ENCODE data around the gene ZDHHC18. TPM values are rescaled to one million over a fixed set of nuclear protein-coding genes. Genes with fewer than 3 reads are reported as not detected.
A peak's percentile ranks its signal among the peaks of the same experiment; 100 is the strongest.

ZDHHC18 gene
- total RNA-seq, 1 experiment from 2014 or later: 33.1 TPM

DNA sequence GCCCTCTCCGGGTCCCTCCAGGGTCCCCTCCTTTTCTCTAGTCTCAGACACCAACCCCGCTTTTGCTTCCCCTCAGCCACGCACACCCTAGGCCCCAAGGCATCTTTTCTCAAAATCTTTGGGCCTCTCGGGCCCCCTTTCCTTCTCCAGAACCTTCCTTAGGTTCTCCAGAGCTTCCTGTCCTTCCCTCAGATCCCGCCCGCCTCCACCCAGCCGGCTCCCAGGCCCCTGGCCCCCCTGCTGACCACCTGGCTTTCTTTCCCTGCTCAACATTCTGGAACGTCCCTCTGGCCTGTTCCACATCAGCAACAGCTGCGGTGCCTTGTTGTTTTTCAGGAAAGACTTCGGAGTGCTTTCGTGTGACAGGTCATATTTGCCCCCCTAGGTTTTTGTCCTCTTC, 1.2 kb downstream of the ZDHHC18 start:
- Mint-ChIP-seq H3K27me3 (ENCODE audit: low read depth) (peaks cover 1% of the 10 kb centered on the region; the same call in 1 of the 2 replicates), H3K4me3 (peak overlapping the region; percentile 78 to 95), H3K4me1 (peaks cover 32 to 35% of the 10 kb centered on the region in 2 experiments), H3K9me3 (no peaks in the 10 kb centered on the region; a peak in 1 of 5 replicates), H3K27ac (peak overlapping the region in 1 of 3 experiments; percentile 34; a peak in 2 of 7 replicates), H3K36me3 (ENCODE audit: insufficient read depth in 1 of 3, low read depth in 3 of 3) (peaks cover 5 to 9% (median 6%) of the 10 kb centered on the region in 3 experiments; a peak in 6 of 7 replicates)
- Histone ChIP-seq H3K4me2 (ENCODE audit: insufficient read depth, insufficient read length, low read length) (peak overlapping the region; percentile 67), H3K4me1 (ENCODE audit: insufficient read depth, low read length) (no peaks in the 10 kb centered on the region), H4K8ac (replicated peaks; ENCODE audit: insufficient read length, low read depth, low read length) (no peak overlapping the region), H2AK5ac (ENCODE audit: insufficient read length, low read length) (no peak overlapping the region), H3K23me2 (ENCODE audit: insufficient read length, low read depth, low read length, poor library complexity, severe bottlenecking) (peaks cover 7% of the 10 kb centered on the region), H4K20me1 (ENCODE audit: control insufficient read depth, insufficient read depth, insufficient read length) (no peaks in the 10 kb centered on the region), H4K91ac (ENCODE audit: insufficient read length, low read depth, low read length) (no peak overlapping the region), H3K79me2 (ENCODE audit: insufficient read depth, low read length) (no peaks in the 10 kb centered on the region; the same call in 1 of the 2 replicates), H3K56ac (ENCODE audit: insufficient read length, low read depth, low read length) (no peak overlapping the region), H2BK20ac (ENCODE audit: low read depth, low read length, poor library complexity, severe bottlenecking) (no peak overlapping the region), H3K27ac (ENCODE audit: insufficient read length, low read depth, low read length) (no peak overlapping the region), H2BK15ac (ENCODE audit: low read depth, low read length) (no peak overlapping the region), H3K79me1 (ENCODE audit: insufficient read depth, low read depth, low read length, poor library complexity, severe bottlenecking) (peaks cover 3% of the 10 kb centered on the region), H3K23ac (ENCODE audit: insufficient read length, low read depth, low read length) (no peak overlapping the region), H2AFZ (ENCODE audit: low read length) (no peak overlapping the region), H3K18ac (ENCODE audit: insufficient read length, low read depth, low read length) (no peak overlapping the region), H3K4ac (ENCODE audit: low read depth, low read length) (no peak overlapping the region), H2BK5ac (ENCODE audit: insufficient read length, low read length) (no peak overlapping the region), H4K5ac (ENCODE audit: insufficient read length, low read depth, low read length) (no peak overlapping the region), H3K9me3 (ENCODE audit: control insufficient read depth, low read depth, low read length) (no peaks in the 10 kb centered on the region), H3T11ph (ENCODE audit: low read length) (no peak overlapping the region), H3K9ac (ENCODE audit: extremely low read depth, insufficient read length, low read length) (no peak overlapping the region), H3K27me3 (ENCODE audit: insufficient read depth, low read length) (no peaks in the 10 kb centered on the region), H2BK120ac (ENCODE audit: low read depth, low read length, poor library complexity, severe bottlenecking) (no peak overlapping the region), H3K14ac (ENCODE audit: insufficient read depth, low read length) (no peak overlapping the region), H2BK12ac (ENCODE audit: insufficient read length, low read depth, low read length) (no peak overlapping the region)
- TF ChIP-seq, protein P1, sequence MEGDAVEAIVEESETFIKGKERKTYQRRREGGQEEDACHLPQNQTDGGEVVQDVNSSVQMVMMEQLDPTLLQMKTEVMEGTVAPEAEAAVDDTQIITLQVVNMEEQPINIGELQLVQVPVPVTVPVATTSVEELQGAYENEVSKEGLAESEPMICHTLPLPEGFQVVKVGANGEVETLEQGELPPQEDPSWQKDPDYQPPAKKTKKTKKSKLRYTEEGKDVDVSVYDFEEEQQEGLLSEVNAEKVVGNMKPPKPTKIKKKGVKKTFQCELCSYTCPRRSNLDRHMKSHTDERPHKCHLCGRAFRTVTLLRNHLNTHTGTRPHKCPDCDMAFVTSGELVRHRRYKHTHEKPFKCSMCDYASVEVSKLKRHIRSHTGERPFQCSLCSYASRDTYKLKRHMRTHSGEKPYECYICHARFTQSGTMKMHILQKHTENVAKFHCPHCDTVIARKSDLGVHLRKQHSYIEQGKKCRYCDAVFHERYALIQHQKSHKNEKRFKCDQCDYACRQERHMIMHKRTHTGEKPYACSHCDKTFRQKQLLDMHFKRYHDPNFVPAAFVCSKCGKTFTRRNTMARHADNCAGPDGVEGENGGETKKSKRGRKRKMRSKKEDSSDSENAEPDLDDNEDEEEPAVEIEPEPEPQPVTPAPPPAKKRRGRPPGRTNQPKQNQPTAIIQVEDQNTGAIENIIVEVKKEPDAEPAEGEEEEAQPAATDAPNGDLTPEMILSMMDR (conservative IDR thresholded peaks at IDR 0.05): no peak
- DNase-seq: no peak
- WGBS (ENCODE audit: extremely low coverage, insufficient read length, low lambda C conversion rate): no CpG with 5 or more reads among the region's 11 CpGs
